Neural crest cell (in vitro differentiated cells): Measurements from ENCODE around the gene PRKAR1B. TPM values are rescaled to one million over a fixed set of nuclear protein-coding genes. Genes with fewer than 3 reads are reported as not detected.

Experiments used
- DNase-seq: peaks from one replicate; pipeline ENCODE4 v3.0.0; 2021; ENCODE audit warnings: low read depth, mixed read lengths, low spot score
- H3K27ac Mint-ChIP-seq: one replicate; pipeline ENCODE4 v1.8.0; 2021; ENCODE audit warnings: mild to moderate bottlenecking, mixed read lengths; ENCODE audit not compliant: unreplicated experiment
- H3K27me3 Mint-ChIP-seq: 2 replicates; pipeline ENCODE4 v1.8.0; 2021; ENCODE audit warnings: low read depth, mild to moderate bottlenecking, mixed read lengths
- H3K36me3 Mint-ChIP-seq: 2 replicates; pipeline ENCODE4 v1.8.0; 2021; ENCODE audit warnings: low read depth, mild to moderate bottlenecking, mixed read lengths
- H3K4me1 Mint-ChIP-seq: 2 replicates; pipeline ENCODE4 v1.8.0; 2021; ENCODE audit warnings: mixed read lengths
- H3K4me3 Mint-ChIP-seq: one replicate; pipeline ENCODE4 v1.8.0; 2021; ENCODE audit warnings: mild to moderate bottlenecking, mixed read lengths
- H3K9me3 Mint-ChIP-seq: 2 replicates; pipeline ENCODE4 v1.8.0; 2021; ENCODE audit warnings: mixed read lengths
- CTCF ChIP-seq: fragments of 200-600 bp; sonication (generic); conservative IDR thresholded peaks from 2 replicates; pipeline ENCODE4 v1.5.0; 2021; ENCODE audit warnings: antibody characterized with exemption, mild to moderate bottlenecking
- total RNA-seq: library from RNA; stranded (reverse); gene quantifications from 2 replicates; pipeline ENCODE4 v1.2.1, GENCODE V29; 2021

Gene PRKAR1B
- total RNA-seq, 1 donor from 2014 or later: 9.5 TPM

DNA sequence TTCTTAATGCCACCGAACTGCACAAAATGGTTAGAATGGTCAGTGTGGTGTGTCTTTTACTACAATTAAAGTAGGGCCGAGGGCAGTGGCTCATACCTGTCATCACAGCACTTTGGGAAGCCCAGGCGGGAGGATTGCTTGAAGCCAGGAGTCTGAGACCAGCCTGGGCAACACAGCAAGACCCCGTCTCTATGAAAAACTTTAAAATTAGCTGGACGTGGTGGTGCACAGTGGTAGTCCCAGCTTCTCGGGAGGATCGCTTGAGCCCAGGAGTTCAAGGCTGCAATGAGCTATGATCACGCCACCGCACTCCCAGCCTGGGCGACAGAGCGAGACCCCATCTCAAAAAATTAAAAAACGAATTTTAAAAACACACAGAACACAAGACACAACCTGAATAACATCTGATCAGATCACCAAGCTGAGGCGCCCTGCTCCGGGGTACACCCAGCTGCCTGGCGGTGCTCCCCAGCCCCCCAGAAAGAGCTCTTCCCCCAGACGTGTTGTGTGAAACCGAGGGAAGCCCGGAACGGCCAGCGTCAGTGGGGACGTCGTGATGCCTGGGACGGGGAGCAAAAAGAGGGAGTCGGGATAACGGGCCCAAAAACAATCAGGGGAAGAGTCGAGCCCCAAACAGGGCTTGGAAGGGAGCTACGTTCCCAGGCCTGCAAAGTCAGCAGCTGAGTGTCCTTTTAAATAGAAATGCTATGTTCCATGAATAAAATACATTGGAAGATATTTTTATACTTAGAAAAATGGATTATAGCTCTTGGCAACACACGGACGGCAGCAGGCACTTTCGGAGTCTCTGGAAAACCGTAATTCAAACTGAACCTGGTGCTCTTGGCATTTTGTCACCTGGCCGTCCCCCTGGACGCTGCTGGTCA is 126.7 kb downstream of the PRKAR1B start:
- no peak for DNase-seq
- H3K27ac Mint-ChIP-seq: peak overlapping the region; percentile 27
- H3K4me1 Mint-ChIP-seq: peaks cover 13% of the 10 kb centered on the region
- no peaks in the 10 kb centered on the region for H3K36me3 Mint-ChIP-seq
- H3K9me3 Mint-ChIP-seq: no peaks in the 10 kb centered on the region
- no peaks in the 10 kb centered on the region for H3K27me3 Mint-ChIP-seq
- TF ChIP-seq CTCF: no peak
- no peak overlapping the region for H3K4me3 Mint-ChIP-seq

GRCh38 chr7:598899-599298 is 128.2 kb downstream of the PRKAR1B start:
- TF ChIP-seq CTCF: no peak
- H3K36me3 Mint-ChIP-seq: no peaks in the 10 kb centered on the region
- no peak overlapping the region for H3K4me3 Mint-ChIP-seq
- peaks cover 9% of the 10 kb centered on the region for H3K4me1 Mint-ChIP-seq
- no peaks in the 10 kb centered on the region for H3K9me3 Mint-ChIP-seq
- no peak overlapping the region for H3K27ac Mint-ChIP-seq
- H3K27me3 Mint-ChIP-seq: no peaks in the 10 kb centered on the region
- DNase-seq: no peak

GRCh38 chr7:597348-598178 is 129.5 kb downstream of the PRKAR1B start:
- no peak overlapping the region for H3K27ac Mint-ChIP-seq
- H3K4me3 Mint-ChIP-seq: no peak overlapping the region
- peaks cover 1% of the 10 kb centered on the region for H3K4me1 Mint-ChIP-seq
- H3K9me3 Mint-ChIP-seq: no peaks in the 10 kb centered on the region
- no peaks in the 10 kb centered on the region for H3K36me3 Mint-ChIP-seq
- DNase-seq: no peak
- no peak for TF ChIP-seq CTCF
- no peaks in the 10 kb centered on the region for H3K27me3 Mint-ChIP-seq

DNA sequence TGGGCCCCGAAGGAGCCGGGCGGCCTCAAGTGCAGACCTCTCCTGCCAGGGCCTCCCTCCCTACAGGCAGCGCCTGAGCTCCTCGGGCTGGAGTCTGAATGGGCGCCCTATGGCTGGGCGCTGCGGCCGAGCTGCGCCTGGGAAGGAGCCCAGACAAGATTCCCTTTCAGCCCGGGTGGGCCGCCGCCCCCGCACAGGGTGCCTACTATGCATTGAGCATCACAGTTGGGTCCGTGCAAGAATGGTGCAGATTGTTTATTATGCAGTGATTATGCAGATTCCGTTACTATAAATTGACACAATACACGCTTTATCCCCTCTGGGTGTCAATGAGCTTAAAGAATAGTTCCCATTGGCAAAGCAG is 130.3 kb downstream of the PRKAR1B start:
- Mint-ChIP-seq H3K9me3 (no peaks in the 10 kb centered on the region), H3K27ac (peak overlapping the region; percentile 27), H3K4me3 (no peak overlapping the region), H3K27me3 (no peaks in the 10 kb centered on the region), H3K36me3 (no peaks in the 10 kb centered on the region), H3K4me1 (no peaks in the 10 kb centered on the region)
- no peak for TF ChIP-seq CTCF
- no peak for DNase-seq

DNA sequence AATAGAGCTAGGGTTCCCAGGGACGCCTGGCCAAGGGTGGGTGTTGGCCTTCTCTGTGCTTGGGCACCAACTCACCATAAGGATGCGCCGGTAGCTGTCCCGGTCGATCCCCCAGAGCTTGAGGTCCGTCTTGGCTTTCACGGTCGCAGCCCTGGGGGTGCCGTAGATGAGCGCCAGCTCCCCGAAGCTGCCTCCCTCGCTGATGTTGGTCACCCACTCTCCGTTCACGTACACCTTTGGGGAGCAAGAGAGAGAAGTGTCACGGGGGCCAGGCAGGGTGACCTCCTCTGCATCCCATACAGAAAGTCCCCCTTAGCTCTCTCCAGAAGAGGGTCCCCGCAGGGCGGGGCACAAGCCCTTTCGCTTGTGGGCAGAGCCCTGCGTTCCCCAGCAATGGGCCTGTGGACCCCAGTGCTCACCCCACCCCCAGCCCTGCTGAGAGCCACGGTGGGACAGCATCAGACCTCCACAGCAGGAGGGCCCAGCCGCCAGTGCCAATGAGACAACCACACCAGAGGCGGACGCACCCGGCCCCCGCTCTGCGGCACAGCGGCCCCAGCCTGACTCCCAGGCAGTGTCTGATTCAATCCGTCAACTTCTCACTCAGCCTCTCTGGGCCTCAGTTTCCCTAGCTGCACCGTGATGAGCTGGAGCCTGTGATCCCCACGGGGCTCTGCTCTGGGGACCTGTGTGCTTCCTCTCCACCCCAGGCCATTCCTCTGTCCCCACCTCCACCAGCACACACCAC is 130.8 kb downstream of the PRKAR1B start:
- Mint-ChIP-seq H3K27ac (peak overlapping the region; percentile 27), H3K4me1 (no peaks in the 10 kb centered on the region), H3K4me3 (no peak overlapping the region), H3K9me3 (no peaks in the 10 kb centered on the region), H3K27me3 (no peaks in the 10 kb centered on the region), H3K36me3 (no peaks in the 10 kb centered on the region)
- DNase-seq: no peak
- no peak for TF ChIP-seq CTCF
